Measurements from ENCODE around the gene GNS.

GNS gene

DNA sequence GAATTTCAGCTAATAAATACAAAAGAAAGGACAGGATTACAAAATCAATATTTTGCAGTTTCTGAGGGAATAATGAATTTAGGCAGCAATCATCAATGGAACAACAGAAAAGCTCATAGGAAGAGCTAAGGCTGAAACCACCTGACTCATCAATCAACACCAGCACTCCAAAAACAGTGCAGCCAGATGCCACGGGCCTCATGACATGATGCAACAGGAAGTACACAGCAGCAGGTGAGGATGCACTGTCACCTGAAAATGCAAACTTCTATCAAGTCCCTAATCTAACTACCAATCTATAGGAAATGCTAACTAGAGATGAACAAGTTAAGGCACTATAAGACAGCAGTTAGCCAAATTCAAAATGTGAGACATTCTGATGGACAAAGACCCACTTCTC lies 21.7 kb downstream of the GNS start:
- no peak for DNase-seq (ENCODE audit: low read depth in 3 of 3, low spot score in 1 of 3)

GRCh38 chr12:64736771-64737170 lies 22.4 kb downstream of the GNS start:
- no peak for DNase-seq (ENCODE audit: low read depth in 3 of 3, low spot score in 1 of 3)

DNA sequence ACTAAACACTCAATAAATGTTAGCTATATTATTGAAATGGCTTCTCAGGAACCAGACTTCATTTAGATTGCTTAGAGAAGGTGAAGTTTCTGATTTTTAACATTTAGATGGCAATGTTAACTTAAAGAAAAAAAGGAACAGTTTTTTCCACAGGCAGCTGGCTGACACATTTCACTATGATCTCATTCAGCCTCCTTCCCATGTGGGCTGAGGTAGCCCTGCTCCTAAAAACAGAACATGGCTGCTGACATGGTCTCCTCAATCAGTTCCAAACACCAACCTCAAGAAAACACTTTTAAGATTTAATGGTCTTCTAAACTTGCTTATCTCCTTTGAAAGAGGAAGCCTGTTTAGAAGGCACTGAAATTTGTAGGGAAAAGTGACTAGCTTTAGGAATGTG lies 23.8 kb downstream of the GNS start:
- no peak for DNase-seq (ENCODE audit: low read depth in 3 of 3, low spot score in 1 of 3)

DNA sequence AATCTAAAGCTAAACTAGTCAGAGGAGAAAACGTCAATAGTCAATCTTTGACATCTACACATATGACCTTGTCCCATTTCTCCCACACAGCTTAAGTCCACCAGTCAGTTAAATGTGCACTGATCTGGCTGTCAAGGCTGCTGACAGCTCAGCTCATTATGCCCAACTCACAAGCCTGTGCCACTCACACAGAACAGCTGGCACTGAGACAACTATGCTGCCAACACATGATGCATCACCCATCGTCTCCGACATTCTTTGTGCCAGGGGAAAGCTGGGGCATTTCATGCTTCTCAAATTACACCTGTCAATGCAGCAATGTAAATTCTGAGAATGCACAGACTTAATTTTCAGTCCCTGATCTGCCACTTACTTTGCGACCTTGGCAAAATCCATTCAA lies 25.3 kb downstream of the GNS start:
- no peak for DNase-seq (ENCODE audit: low read depth in 3 of 3, low spot score in 1 of 3)

- no peak for DNase-seq (ENCODE audit: low read depth in 3 of 3, low spot score in 1 of 3)
Observed at GRCh38 chr12:64731683-64732082, 27.5 kb downstream of the GNS start.

DNA sequence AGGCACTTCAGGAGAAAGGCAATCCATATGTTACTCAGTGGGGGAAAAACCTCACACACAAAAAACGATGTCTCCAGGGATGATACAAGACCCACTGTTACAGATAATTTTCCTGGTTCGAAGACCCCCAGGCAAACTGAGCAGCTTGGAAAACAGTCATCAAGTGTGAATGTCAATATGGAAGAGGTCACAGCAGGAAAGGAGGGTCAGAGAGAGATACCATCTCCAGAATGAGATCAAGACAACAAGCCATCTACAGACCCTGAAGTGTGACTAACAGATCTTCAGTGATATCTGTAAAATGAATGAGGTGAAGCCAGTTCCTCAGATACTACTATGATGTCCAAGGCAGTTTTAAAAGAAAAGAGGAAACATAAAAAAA lies 28.6 kb downstream of the GNS start:
- no peak for DNase-seq (ENCODE audit: low read depth in 3 of 3, low spot score in 1 of 3)

DNA sequence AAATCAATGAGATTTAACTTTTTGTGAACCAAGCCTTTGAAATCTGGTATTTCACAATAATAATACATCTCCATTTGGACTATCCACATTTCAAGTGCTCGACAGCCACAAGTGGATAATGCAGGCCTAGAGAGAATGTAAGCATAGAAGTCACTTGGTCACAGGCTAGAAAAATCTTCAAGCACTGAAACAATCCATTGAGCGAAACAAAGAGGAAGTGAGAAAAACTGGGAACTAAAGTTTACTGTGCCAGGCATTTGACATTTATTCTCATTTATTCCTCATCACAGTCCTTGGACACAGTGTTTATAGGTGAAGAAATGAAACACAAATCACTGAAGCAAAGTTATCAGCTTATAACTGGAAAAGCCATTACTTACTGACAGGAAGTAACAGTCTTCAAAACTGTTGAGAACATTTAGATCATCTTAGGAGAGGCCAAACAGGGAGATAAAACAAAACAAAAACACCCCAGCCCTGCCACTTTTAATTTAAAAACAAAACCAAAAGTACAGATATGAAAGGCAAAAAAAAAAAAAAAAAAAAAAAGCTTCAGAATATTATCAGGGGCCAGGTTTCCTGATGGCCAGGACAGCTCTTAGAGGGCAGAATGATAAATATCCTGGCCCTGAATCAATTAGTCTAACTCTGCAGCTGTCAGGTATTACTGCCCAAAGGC lies 29.2 kb downstream of the GNS start:
- no peak for DNase-seq (ENCODE audit: low read depth in 3 of 3, low spot score in 1 of 3)

DNA sequence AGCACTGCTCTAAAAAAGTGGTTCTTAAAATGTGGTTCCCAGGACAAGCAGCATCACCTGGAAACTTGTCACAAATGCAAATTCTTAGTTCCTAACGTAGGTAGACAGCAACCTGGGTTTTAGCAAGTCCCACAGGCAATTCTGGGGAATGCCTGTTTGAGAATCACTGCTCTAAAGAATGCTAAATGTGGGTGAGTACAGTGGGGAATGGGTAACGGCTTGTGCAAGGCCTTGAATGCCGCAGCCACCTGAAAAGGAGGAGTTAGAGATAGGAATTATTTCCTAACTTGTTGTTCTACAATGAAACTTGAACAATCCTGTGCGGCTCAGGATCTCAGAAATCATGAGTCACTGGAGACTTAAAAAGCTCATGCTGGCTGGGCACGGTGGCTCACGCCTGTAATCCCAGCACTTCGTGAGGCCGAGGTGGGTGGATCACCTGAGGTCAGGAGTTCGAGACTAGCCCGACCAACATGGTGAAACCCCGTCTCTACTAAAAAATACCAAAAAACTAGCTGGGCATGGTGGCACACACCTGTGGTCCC lies 34.9 kb downstream of the GNS start:
- no peak for DNase-seq (ENCODE audit: low read depth in 3 of 3, low spot score in 1 of 3)

- no peak for DNase-seq (ENCODE audit: low read depth in 3 of 3, low spot score in 1 of 3)
Observed at GRCh38 chr12:64723630-64724029, 35.6 kb downstream of the GNS start.

DNA sequence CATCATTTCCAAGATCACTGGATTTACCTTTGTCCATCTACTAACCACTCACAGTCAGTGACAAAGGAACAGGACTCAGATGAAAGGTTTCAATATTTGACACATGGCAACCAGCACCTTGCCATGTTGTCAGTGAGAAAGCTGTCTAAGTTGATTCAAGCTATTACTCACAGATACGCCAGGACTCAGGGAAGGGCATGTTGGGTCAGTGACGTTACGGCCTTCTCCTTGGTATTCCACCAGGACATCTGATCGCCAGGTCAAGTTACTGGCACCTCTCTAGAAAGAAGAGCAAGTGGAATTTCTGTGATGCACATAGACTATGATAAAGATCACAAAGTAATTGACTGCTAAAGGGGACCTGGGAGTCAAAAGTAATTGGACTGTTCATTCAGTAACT lies 36.4 kb downstream of the GNS start:
- no peak for DNase-seq (ENCODE audit: low read depth in 3 of 3, low spot score in 1 of 3)

GRCh38 chr12:64720884-64721283 lies 38.3 kb downstream of the GNS start:
- no peak for DNase-seq (ENCODE audit: low read depth in 3 of 3, low spot score in 1 of 3)

DNA sequence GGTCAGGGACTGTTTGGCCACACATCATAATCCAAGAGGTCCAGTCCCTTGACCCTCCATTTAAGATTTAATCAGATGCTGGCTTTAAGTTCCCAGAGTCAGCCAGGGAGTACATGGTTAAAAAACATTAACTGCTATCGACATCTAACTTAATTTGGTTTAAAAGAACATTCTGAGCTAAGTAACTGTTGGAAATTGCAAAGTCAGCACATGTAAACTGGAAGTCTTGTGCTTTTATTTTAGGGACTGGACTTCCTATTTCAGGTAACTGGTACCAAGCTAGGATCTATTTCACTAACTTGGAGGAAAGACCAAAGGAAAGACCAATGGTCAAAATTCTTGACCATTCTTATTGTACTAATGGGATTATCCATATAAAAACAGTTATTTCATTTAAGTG lies 40.6 kb downstream of the GNS start:
- DNase-seq (ENCODE audit: low read depth in 3 of 3, low spot score in 1 of 3) = no peak

- DNase-seq (ENCODE audit: low read depth in 3 of 3, low spot score in 1 of 3) = no peak
Observed at GRCh38 chr12:64716839-64717455, 42.3 kb downstream of the GNS start.

GRCh38 chr12:64716371-64716770 lies 42.8 kb downstream of the GNS start:
- no peak for DNase-seq (ENCODE audit: low read depth in 3 of 3, low spot score in 1 of 3)

- no peak for DNase-seq (ENCODE audit: low read depth in 3 of 3, low spot score in 1 of 3)
Observed at GRCh38 chr12:64714551-64714968, 44.6 kb downstream of the GNS start.

DNA sequence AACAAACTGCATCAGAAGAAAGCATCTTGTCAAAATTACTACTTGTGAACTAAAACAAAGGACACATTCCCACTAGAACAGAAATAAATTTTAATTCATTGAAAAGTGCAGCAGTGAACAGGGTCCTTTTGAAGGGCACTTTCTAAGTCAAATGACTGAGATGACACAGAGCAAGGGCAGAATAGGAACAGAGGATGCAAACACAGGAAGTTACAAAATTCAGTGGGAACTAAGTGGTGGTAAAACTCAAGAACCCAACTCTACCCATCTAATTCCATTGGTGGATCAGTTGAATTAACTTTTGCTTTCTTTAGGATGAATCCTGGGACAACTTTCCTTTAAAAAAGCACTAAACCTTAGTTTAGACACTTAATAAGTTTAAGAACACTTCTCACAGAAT lies 45.8 kb downstream of the GNS start:
- no peak for DNase-seq (ENCODE audit: low read depth in 3 of 3, low spot score in 1 of 3)

GRCh38 chr12:64709429-64709828 lies 49.8 kb downstream of the GNS start:
- DNase-seq (ENCODE audit: low read depth in 3 of 3, low spot score in 1 of 3) = no peak

- no peak for DNase-seq (ENCODE audit: low read depth in 3 of 3, low spot score in 1 of 3)
Observed at GRCh38 chr12:64707926-64708325, 51.3 kb downstream of the GNS start.

DNA sequence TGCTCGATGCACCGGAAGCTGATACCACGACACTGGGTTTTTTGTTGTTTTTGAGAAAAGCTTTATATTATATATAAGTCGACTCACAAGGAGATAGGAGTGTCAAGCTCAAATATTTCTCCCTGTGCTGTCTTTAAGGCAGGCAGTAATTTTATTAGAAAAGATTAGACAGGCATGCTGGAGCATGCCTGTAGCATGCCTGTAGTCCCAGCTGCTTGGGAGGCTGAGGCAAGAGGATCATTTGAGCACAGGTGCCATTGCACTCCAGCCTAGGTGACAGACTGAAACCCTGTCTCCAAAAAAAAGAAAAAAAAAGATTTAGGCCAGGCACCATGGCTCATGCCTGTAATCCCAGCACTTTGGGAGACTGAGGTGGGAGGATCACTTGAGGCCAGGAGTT lies 51.8 kb downstream of the GNS start:
- no peak for DNase-seq (ENCODE audit: low read depth in 3 of 3, low spot score in 1 of 3)

DNA sequence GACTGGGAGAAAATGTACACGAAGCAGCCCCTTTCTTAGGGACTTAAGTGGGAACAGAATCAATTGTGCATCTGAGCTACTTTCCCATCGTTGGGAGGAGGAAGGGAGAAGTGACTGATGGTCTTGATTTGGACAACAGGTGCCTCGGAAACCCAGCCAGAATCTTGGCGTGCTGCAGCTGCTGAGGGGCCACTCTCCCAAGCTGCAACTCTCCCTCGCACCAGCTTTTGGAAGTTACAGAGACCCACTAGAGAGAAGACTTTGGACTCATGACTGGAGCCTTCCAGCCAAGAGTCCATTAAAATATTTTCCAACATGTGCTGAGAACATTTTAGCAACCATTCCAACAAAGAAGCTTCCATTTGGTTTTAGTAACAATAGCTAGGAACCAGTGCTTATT lies 52.3 kb downstream of the GNS start:
- DNase-seq (ENCODE audit: low read depth in 3 of 3, low spot score in 1 of 3) = no peak

DNA sequence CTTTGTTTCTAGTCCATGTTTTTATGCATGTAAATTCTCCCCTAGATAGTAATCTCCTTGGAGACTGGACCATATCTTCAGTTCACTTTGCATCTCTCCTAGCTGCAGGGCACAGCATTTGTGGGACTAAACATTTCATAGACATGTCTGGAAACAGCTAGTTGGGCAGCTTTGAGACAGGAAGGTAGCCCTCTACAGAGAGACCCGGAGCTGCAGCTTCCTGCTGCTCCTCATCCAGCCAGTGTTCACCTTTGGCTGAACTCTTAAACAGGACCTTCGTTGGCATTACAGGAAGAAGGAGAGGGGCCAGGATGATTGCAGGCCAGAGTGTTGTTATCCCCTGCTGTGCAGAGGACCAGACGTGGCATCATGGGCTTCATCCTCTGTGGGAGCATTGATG lies 52.9 kb downstream of the GNS start:
- no peak for DNase-seq (ENCODE audit: low read depth in 3 of 3, low spot score in 1 of 3)

DNA sequence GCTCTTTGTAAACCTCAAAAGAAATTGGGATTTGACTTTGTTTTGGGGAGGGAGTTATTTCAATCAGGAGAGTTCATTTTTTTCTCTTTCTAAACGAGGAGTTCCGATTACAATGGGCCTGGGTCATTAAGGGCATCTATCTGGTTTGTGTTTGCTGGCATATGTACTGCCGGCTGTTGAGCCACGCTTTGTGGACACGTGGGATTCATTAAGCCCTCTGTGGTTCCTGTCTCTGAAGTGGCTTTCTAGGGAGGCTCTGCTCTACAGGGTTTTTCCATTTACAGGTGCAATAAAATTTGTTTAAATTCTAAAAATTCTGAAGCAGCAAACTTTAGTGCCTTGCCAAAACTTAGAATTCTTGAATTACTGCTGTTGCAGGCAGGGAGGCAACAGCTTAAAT lies 57.9 kb downstream of the GNS start:
- DNase-seq (ENCODE audit: low read depth in 3 of 3, low spot score in 1 of 3) = no peak

DNA sequence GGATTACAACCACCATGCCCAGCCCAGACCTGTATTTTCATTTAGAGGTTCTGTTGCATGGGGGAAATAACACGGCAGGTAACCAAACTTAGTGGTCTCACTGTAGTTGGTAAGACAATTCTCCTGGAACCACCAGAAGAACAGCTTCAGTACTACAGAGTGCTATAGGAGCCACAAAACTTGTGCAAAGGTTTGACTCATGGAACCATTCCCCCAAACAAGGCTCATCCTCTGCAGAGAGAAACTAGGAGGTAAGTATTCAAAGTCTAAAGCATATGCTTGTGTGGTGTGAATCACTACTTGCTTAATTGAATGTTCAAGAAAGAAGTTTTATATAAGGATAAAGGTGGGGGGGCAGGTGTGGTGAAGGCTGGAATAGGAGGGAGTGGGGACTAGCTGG lies 58.7 kb downstream of the GNS start:
- no peak for DNase-seq (ENCODE audit: low read depth in 3 of 3, low spot score in 1 of 3)
